HepG2 (cell line): ENCODE data around the gene MZF1. TPM values are rescaled to one million over a fixed set of nuclear protein-coding genes. Genes with fewer than 3 reads are reported as not detected.

Source experiments
- ARNTL ChIP-seq: sonication (generic); formaldehyde crosslinking; IDR thresholded peaks from 2 replicates; pipeline ENCODE4 v1.4.0; 2020; ENCODE audit warnings: mild to moderate bottlenecking, missing genetic modification reagents
- ETV6 ChIP-seq: sonication (generic); formaldehyde crosslinking; conservative IDR thresholded peaks from 2 replicates; pipeline ENCODE4 v1.4.0; 2020; ENCODE audit warnings: missing genetic modification reagents
- JUND ChIP-seq: sonication (generic); formaldehyde crosslinking; IDR thresholded peaks from 2 replicates; pipeline ENCODE4 v1.8.0; 2022; ENCODE audit warnings: mild to moderate bottlenecking, missing genetic modification reagents
- MAF1 ChIP-seq: sonication (generic); formaldehyde crosslinking; IDR thresholded peaks from 2 replicates; pipeline ENCODE4 v1.5.0; 2020; ENCODE audit warnings: missing genetic modification reagents, borderline replicate concordance
- RAD21 ChIP-seq: fragments of 450-650 bp; formaldehyde crosslinking; IDR thresholded peaks from 2 replicates; pipeline ENCODE4 v1.5.0; 2020; ENCODE audit warnings: mild to moderate bottlenecking
- REPIN1 ChIP-seq: sonication (generic); formaldehyde crosslinking; IDR thresholded peaks from 2 replicates; pipeline ENCODE4 v1.8.0; 2022; ENCODE audit warnings: missing genetic modification reagents, low read depth, mild to moderate bottlenecking, borderline replicate concordance
- ZNF546 ChIP-seq: sonication (generic); formaldehyde crosslinking; conservative IDR thresholded peaks from 2 replicates; pipeline ENCODE4 v1.8.1; 2023; ENCODE audit warnings: mild to moderate bottlenecking, missing genetic modification reagents
- ZNF607 ChIP-seq: sonication (generic); formaldehyde crosslinking; IDR thresholded peaks from 2 replicates; pipeline ENCODE4 v1.5.1; 2020; ENCODE audit warnings: missing genetic modification reagents, mild to moderate bottlenecking, borderline replicate concordance
- ZNF747 ChIP-seq: sonication (generic); formaldehyde crosslinking; IDR thresholded peaks from 2 replicates; pipeline ENCODE4 v1.8.1; 2023; ENCODE audit warnings: missing genetic modification reagents, mild to moderate bottlenecking, borderline replicate concordance
- ZSCAN9 ChIP-seq: IDR thresholded peaks from 2 replicates; pipeline ENCODE4 v1.6.1; 2016; ENCODE audit warnings: borderline replicate concordance
- polyA plus RNA-seq, 8 experiments: library from polyadenylated mRNA; depleted of rRNA in 3 of 8; stranded (reverse) in 7 of 8; unstranded in 1 of 8; fragments of >200 nt; fragmentation: Illumina TruSeq in 4 of 8; extraction: Trizol in 4 of 8; gene quantifications; 2 replicates each; pipeline versions ENCODE4 v1.2.1 to v1.2.3, GENCODE V29; 2011 to 2016; ENCODE audit warnings: low read depth in 4 of 8, missing spikeins in 1 of 8, mixed read lengths in 1 of 8; ENCODE audit not compliant: insufficient read depth in 1 of 8
- total RNA-seq, 5 experiments: library from RNA; depleted of rRNA; stranded (reverse); fragments of >200 nt; fragmentation: Illumina TruSeq; extraction: Trizol; gene quantifications; 2 replicates each; pipeline ENCODE4 v1.2.3, GENCODE V29; 2016; ENCODE audit warnings: low read depth in 1 of 5
- TF ChIP-seq, protein P1 (sequence below): IDR thresholded peaks from 2 replicates; pipeline ENCODE4 v1.6.1; 2016; ENCODE audit warnings: missing biosample characterization, missing genetic modification reagents, low read depth
- TF ChIP-seq, protein P2 (sequence below): fragments of 450-650 bp; IDR thresholded peaks from 2 replicates; pipeline ENCODE4 v1.6.1; 2016
- TF ChIP-seq, protein P3 (sequence below): IDR thresholded peaks from 2 replicates; pipeline ENCODE4 v1.6.1; 2016; ENCODE audit warnings: mild to moderate bottlenecking, missing biosample characterization, missing genetic modification reagents
- TF ChIP-seq, protein P4 (sequence below): sonication (generic); formaldehyde crosslinking; IDR thresholded peaks from 2 replicates; pipeline ENCODE4 v1.4.0; 2020; ENCODE audit warnings: mild to moderate bottlenecking, missing genetic modification reagents, borderline replicate concordance
- TF ChIP-seq, protein P5 (sequence below): sonication (generic); formaldehyde crosslinking; IDR thresholded peaks from 2 replicates; pipeline ENCODE4 v1.5.1; 2020; ENCODE audit warnings: mild to moderate bottlenecking, missing genetic modification reagents, borderline replicate concordance
- TF ChIP-seq, protein P6 (sequence below): sonication (generic); formaldehyde crosslinking; IDR thresholded peaks from 2 replicates; pipeline ENCODE4 v1.8.1; 2023; ENCODE audit warnings: mild to moderate bottlenecking, missing genetic modification reagents

Gene MZF1
- total and polyA plus RNA-seq, 2 of the 13 experiments (the other 11 are each of a cell fraction or from before 2014, with no cell fraction given), result 3.1 to 8.1 TPM

DNA sequence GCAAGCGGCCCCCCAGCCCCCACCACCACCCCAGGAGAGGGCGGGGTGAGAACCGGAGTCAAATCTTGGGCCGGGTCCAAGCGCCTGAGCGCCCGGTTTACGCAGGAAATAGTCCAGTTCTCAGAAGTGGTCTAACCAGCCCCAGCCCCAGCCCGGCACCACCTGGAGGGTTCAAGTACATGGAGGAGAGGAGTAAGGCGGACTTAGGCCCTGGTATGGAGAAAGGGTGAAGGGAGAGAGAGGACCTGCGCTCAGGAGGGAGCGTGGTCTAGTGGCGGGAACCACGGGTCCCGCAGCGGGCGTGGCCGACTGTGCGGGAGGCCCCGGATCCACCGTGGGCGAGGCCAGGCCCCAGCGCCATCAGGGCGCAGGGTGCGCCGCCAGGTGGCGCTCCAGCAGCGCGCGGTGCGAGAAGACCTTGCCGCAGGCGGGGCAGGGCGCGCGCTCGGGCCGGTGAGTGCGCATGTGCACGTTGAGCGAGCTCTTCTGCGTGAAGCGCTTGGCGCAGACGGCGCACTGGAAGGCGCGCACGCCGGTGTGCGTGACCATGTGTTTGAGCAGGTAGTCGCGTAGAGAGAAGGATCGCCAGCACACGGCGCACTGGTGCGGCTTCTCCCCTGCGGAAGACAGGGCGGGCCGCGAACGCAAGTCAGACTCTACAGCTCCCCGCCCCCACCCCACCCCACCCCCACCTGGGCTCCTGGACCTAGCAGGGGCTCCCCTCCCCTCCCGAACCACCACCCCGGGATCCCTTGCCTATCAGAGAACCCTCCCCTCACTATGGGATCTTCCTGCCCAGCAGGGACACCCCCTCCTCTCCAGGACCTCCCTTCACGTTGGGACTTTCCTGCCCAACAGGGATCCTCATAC is 59.2 kb downstream of the MZF1 start (continued):
- TF ChIP-seq, protein P1, sequence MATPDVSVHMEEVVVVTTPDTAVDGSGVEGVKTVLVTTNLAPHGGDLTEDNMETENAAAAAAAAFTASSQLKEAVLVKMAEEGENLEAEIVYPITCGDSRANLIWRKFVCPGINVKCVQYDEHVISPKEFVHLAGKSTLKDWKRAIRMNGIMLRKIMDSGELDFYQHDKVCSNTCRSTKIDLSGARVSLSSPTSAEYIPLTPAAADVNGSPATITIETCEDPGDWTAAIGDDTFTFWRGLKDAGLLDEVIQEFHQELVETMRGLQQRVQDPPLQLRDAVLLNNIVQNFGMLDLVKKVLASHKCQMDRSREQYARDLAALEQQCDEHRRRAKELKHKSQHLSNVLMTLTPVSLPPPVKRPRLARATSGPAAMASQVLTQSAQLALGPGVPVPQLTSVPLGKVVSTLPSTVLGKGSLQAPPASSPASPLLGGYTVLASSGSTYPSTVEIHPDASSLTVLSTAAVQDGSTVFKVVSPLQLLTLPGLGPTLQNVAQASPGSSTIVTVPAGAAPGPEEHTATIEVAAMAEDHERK (CRISPR knock-in tag), result peak; percentile 88
- TF ChIP-seq RAD21 (CRISPR knock-in tag) (peak; percentile 97), ARNTL (peak; percentile 76; the same call in 1 of the 2 replicates), MAF1 (CRISPR knock-in tag) (0 out of 2 replicates have a peak, but pooled peaks have one; percentile 31), ETV6 (CRISPR knock-in tag) (peak; percentile 78), ZSCAN9 (0 out of 2 replicates have a peak, but pooled peaks have one; percentile 36), ZNF607 (peak; percentile 91), ZNF747 (CRISPR knock-in tag) (peak; percentile 50; the same call in 1 of the 2 replicates), JUND (CRISPR knock-in tag) (peak; percentile 45; the same call in 1 of the 2 replicates), REPIN1 (peak; percentile 69), ZNF546 (CRISPR knock-in tag) (0 out of 2 replicates have a peak, but pooled peaks have one; percentile 41)
- TF ChIP-seq, protein P2, sequence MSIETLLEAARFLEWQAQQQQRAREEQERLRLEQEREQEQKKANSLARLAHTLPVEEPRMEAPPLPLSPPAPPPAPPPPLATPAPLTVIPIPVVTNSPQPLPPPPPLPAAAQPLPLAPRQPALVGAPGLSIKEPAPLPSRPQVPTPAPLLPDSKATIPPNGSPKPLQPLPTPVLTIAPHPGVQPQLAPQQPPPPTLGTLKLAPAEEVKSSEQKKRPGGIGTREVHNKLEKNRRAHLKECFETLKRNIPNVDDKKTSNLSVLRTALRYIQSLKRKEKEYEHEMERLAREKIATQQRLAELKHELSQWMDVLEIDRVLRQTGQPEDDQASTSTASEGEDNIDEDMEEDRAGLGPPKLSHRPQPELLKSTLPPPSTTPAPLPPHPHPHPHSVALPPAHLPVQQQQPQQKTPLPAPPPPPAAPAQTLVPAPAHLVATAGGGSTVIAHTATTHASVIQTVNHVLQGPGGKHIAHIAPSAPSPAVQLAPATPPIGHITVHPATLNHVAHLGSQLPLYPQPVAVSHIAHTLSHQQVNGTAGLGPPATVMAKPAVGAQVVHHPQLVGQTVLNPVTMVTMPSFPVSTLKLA, result peak; percentile 65
- TF ChIP-seq, protein P3, sequence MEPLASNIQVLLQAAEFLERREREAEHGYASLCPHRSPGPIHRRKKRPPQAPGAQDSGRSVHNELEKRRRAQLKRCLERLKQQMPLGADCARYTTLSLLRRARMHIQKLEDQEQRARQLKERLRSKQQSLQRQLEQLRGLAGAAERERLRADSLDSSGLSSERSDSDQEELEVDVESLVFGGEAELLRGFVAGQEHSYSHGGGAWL, result peak; percentile 71
- TF ChIP-seq, protein P4, sequence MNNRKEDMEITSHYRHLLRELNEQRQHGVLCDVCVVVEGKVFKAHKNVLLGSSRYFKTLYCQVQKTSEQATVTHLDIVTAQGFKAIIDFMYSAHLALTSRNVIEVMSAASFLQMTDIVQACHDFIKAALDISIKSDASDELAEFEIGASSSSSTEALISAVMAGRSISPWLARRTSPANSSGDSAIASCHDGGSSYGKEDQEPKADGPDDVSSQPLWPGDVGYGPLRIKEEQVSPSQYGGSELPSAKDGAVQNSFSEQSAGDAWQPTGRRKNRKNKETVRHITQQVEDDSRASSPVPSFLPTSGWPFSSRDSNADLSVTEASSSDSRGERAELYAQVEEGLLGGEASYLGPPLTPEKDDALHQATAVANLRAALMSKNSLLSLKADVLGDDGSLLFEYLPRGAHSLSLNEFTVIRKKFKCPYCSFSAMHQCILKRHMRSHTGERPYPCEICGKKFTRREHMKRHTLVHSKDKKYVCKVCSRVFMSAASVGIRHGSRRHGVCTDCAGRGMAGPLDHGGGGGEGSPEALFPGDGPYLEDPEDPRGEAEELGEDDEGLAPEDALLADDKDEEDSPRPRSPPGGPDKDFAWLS, result peak; percentile 27; the same call in 1 of the 2 replicates
- TF ChIP-seq, protein P5, sequence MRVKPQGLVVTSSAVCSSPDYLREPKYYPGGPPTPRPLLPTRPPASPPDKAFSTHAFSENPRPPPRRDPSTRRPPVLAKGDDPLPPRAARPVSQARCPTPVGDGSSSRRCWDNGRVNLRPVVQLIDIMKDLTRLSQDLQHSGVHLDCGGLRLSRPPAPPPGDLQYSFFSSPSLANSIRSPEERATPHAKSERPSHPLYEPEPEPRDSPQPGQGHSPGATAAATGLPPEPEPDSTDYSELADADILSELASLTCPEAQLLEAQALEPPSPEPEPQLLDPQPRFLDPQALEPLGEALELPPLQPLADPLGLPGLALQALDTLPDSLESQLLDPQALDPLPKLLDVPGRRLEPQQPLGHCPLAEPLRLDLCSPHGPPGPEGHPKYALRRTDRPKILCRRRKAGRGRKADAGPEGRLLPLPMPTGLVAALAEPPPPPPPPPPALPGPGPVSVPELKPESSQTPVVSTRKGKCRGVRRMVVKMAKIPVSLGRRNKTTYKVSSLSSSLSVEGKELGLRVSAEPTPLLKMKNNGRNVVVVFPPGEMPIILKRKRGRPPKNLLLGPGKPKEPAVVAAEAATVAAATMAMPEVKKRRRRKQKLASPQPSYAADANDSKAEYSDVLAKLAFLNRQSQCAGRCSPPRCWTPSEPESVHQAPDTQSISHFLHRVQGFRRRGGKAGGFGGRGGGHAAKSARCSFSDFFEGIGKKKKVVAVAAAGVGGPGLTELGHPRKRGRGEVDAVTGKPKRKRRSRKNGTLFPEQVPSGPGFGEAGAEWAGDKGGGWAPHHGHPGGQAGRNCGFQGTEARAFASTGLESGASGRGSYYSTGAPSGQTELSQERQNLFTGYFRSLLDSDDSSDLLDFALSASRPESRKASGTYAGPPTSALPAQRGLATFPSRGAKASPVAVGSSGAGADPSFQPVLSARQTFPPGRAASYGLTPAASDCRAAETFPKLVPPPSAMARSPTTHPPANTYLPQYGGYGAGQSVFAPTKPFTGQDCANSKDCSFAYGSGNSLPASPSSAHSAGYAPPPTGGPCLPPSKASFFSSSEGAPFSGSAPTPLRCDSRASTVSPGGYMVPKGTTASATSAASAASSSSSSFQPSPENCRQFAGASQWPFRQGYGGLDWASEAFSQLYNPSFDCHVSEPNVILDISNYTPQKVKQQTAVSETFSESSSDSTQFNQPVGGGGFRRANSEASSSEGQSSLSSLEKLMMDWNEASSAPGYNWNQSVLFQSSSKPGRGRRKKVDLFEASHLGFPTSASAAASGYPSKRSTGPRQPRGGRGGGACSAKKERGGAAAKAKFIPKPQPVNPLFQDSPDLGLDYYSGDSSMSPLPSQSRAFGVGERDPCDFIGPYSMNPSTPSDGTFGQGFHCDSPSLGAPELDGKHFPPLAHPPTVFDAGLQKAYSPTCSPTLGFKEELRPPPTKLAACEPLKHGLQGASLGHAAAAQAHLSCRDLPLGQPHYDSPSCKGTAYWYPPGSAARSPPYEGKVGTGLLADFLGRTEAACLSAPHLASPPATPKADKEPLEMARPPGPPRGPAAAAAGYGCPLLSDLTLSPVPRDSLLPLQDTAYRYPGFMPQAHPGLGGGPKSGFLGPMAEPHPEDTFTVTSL (CRISPR knock-in tag), result no peak
- TF ChIP-seq, protein P6, sequence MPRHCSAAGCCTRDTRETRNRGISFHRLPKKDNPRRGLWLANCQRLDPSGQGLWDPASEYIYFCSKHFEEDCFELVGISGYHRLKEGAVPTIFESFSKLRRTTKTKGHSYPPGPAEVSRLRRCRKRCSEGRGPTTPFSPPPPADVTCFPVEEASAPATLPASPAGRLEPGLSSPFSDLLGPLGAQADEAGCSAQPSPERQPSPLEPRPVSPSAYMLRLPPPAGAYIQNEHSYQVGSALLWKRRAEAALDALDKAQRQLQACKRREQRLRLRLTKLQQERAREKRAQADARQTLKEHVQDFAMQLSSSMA (CRISPR knock-in tag), result no peak
